22Rv1 (cell line): Measurements from ENCODE around the gene HMGB3.

Source experiments
- H3K27ac ChIP-seq: fragments of 450-650 bp; 2 replicates; pipeline ENCODE4 v1.5.1; 2017
- ZFX ChIP-seq: fragments of 450-650 bp; IDR thresholded peaks from 2 replicates; pipeline ENCODE4 v1.6.1; 2017; ENCODE audit warnings: antibody characterized with exemption, borderline replicate concordance
- TF ChIP-seq, protein P1 (sequence below): fragments of 450-650 bp; IDR thresholded peaks from 2 replicates; pipeline ENCODE4 v1.5.1; 2017; ENCODE audit warnings: mild to moderate bottlenecking

HMGB3 gene

DNA sequence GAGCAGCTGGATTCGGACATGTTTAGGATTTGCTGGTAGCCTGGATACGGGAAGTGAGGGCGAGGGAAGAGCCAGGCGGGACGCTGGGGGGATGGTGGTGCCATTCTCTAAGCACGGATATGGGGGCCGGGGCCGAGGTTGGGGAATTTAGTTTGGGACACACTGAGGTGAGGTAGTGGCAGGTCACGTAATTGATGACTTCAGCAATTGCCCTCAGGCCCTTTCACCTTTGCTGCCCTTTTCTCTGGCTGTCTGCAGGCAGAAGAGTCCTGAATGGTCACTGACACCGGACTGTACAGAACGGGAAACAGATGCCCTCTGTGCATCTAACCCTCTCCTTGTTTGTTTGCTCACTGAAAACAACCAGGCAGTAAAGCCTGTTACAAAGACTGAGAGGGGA is 16.9 kb upstream of the HMGB3 start:
- TF ChIP-seq, protein P1, sequence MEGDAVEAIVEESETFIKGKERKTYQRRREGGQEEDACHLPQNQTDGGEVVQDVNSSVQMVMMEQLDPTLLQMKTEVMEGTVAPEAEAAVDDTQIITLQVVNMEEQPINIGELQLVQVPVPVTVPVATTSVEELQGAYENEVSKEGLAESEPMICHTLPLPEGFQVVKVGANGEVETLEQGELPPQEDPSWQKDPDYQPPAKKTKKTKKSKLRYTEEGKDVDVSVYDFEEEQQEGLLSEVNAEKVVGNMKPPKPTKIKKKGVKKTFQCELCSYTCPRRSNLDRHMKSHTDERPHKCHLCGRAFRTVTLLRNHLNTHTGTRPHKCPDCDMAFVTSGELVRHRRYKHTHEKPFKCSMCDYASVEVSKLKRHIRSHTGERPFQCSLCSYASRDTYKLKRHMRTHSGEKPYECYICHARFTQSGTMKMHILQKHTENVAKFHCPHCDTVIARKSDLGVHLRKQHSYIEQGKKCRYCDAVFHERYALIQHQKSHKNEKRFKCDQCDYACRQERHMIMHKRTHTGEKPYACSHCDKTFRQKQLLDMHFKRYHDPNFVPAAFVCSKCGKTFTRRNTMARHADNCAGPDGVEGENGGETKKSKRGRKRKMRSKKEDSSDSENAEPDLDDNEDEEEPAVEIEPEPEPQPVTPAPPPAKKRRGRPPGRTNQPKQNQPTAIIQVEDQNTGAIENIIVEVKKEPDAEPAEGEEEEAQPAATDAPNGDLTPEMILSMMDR, result no peak
- TF ChIP-seq ZFX, result no peak
- H3K27ac ChIP-seq, result peak overlapping the region; percentile 43

DNA sequence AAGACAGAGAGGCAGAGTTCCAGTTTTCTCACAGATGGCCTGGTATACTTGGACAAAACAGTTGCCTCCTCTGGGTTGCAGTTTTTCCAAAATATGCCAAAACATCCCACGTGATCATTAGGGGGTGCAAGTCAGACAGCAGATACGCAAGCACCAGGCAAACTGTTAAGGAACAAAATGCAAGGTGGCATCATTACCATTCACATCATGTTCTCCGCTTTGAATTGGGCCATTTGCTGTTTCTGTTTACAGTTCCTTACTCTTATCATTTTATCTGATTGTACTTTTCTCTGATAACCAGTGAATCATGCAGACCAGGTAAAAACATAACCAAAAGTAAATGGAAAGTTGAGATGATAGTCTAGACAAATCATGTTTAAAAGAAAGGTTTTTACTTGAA is 16.4 kb upstream of the HMGB3 start:
- peak overlapping the region; percentile 43 for H3K27ac ChIP-seq
- TF ChIP-seq, protein P1, result no peak

DNA sequence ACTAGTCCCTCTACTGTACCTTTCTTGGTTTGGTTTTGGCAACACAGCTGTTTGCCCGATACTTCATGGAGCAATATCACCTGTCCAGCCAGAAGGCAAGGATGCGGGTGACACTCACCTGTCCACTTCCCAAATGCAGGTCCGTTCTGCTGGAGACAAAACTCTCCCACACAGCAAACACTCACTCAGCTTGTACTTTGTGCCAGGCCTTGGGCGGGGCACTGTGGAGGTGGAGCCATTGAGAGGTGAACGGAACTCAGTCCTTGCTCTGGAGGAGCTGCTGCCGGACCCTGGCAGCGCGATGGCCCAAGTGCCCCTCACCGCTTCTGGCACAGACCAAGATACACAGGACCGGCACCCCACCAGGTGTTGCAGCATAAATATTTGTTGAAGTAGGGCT is 15.3 kb upstream of the HMGB3 start:
- TF ChIP-seq ZFX, result no peak
- TF ChIP-seq, protein P1, result no peak
- H3K27ac ChIP-seq, result peak overlapping the region; percentile 43

DNA sequence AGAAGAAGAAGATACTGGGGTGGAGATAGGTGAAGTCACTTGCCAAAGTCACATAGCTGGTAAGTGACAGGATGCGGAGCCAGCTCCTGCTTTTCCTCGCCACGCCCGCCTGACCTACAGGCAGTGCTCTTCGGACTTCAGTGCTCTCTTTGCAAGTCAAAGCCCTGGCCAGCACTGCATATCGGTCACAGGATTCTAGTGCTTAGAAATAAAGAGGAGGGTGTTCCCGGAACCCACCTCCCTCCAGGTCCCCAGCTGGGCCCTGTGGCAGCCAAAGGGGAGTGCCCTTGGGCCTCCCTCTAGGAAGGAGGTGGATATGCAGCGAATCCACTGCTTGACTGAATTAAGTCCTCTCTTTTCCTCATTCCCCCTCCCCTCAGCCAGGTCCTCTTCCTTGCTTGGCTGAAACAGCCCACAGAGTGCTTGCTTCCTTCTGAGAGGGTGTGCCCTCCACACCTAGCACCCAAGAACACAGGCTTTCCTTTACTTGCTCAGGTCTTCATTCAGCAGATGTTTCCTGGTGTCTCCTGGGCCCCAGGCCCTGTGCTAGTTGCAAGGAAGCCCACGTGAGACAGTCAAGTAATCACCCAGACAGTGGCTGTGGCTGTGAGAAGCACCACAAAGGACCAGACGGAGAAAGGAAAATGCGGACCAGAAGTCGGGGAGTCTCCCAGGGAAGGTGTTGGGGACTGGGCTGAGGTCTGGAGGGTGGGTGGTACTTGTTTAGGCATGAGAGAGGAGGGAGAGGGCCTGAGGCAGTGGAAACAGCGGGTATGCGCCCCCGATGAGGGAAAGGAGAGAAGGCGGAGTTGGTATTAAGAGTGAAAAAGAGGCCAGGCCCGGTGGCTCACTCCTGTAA is 14.0 kb upstream of the HMGB3 start:
- TF ChIP-seq ZFX, result no peak
- TF ChIP-seq, protein P1, result no peak
- no peak overlapping the region for H3K27ac ChIP-seq

DNA sequence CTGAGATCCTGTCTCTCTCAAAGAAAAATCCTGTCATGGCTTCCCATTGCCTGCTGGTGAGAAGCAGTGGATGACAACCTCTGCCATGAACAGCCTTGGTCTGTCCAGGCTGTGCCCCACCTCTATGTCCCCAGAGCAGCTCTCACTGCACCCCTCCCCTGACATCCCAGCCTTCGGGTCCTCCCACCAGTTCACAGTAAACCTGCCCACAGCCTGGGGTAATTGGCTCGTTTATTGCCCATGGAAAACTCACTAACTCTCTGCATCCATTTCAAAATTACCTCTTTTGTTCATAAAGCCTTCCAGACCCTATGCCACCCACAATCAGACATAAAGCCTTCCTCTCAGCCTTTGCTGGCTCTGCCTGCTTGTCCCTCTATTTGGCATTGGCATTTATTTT is 10.7 kb upstream of the HMGB3 start:
- no peak overlapping the region for H3K27ac ChIP-seq
- TF ChIP-seq ZFX, result no peak
- TF ChIP-seq, protein P1, result no peak

DNA sequence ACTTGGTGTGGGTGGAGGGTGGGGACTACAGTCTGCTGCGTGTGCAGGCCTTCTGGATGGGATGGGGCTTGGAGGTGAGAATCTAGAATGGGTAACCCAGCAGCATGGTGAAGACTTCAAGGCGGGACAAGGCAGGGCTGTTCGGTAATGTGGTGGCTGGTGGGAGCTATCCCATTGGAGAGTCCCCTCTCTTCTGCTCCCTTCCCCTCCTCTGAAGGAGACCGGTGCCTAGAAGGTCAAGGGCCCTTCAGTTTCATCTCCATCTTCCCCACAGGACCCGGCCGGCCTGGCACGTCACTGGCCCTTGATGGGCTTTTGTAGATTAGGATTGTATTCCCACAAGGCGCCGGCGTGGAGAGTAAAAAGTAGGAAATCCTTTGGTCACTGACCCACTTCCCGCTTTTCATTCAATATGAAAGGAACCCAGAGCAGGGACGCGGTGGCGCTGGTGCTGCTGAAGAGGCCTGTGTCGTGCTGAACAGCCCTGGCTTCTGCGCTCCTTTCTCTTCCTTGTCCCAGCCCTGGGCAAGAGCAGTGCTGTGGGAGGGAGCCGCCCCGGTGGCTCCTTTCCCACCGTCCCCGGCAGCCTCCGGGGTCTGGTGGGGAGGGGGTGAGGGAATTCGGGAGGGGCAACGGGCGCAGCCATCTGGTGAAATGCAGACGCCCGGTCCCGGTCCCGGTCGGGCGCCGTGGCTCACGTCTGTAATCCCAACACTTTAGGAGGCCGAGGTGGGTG is 7.3 kb upstream of the HMGB3 start:
- H3K27ac ChIP-seq, result no peak overlapping the region
- TF ChIP-seq, protein P1, result no peak
- TF ChIP-seq ZFX, result no peak

DNA sequence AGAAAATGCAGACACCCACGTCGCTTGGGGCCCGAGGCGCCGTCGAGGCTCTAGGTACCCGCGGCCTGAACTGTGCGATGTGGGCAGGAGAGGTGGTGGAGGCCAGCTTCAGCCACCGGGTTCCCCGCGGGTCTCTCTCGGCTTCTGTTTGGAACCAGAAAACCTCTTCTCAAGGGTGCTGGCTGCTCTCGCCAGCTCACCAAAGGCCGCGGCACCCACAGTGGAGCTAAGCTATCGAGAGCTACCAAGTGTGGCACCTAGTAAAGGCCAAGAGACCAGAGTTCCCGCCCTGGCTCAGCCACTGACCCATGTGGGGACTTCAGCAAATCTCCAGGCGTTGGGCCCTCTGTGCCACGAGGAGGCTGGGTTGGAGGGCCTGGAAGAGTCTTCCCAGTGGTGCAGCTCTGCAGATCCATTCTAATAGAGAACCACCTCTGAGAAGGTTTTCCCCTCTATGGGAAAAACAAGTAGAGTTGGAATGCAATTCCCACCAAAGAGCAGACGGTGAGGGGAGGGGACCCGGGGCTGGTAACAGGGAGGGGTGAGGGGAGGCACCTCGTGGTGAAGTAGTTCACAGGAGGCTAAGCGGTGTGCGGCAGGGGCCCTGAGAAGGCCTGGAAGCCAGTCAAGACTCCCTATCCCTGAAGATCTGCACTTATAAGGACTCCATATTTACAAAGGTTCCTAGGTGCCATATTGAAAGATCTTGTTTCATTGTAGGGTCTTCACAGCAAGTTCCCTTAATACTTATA is 5.5 kb upstream of the HMGB3 start:
- no peak for TF ChIP-seq ZFX
- TF ChIP-seq, protein P1, result no peak
- H3K27ac ChIP-seq, result no peak overlapping the region
